Psoas muscle (tissue), 8 donors: ENCODE measurements around the gene ZPBP. TPM values are rescaled to one million over a fixed set of nuclear protein-coding genes. Genes with fewer than 3 reads are reported as not detected.

Experiments used
- ATAC-seq, 4 donors: fragments of 200-7000 bp; cut with Tn5 transposase; one replicate each; pipeline ENCODE4 v1.9.1; 2020; ENCODE audit warnings: moderate library complexity in 3 of 4, mild to moderate bottlenecking in 2 of 4
- DNase-seq, 2 donors: peaks; one replicate each; pipeline ENCODE4 v3.0.0-alpha.2; 2020
- H3K27ac ChIP-seq: fragments of 200-600 bp; one replicate; pipeline ENCODE4 v1.8.0; 2022
- H3K27me3 ChIP-seq, 3 donors: fragments of 200-600 bp in 1 of 3; one replicate each; pipeline versions ENCODE4 v1.6.1 to v1.8.0; 2013 to 2022; ENCODE audit warnings: low read length in 2 of 3, mild to moderate bottlenecking in 2 of 3, moderate library complexity in 1 of 3; ENCODE audit not compliant: insufficient read depth in 3 of 3
- H3K36me3 ChIP-seq, 2 donors: fragments of 200-600 bp in 1 of 2; one replicate each; pipeline versions ENCODE4 v1.6.1 to v1.8.0; 2013 to 2022; ENCODE audit warnings: low read depth in 1 of 2, mild to moderate bottlenecking in 1 of 2, moderate library complexity in 1 of 2; ENCODE audit not compliant: insufficient read depth in 1 of 2
- H3K4me1 ChIP-seq: fragments of 200-600 bp; one replicate; pipeline ENCODE4 v1.8.0; 2022
- H3K4me3 ChIP-seq: fragments of 200-600 bp; one replicate; pipeline ENCODE4 v1.8.0; 2022; ENCODE audit warnings: mild to moderate bottlenecking
- H3K9me3 ChIP-seq: fragments of 200-600 bp; one replicate; pipeline ENCODE4 v1.8.0; 2022
- WGBS, 3 donors: extraction: QIAGEN DNeasy Blood & Tissue Kit; methylation state at CpG; one replicate each; pipeline versions ENCODE4 v1.1.6 to v1.1.7; 2013; 5-methylcytosine and 5-hydroxymethylcytosine counted together
- intact Hi-C, 2 donors: fragments of 100-400 bp; cut with DNase I; formaldehyde crosslinking; loops; one replicate each; pipeline versions ENCODE4 v1.11.0 to v1.14.2; 2022
- polyA plus RNA-seq, 3 donors: library from polyadenylated mRNA; stranded (reverse); fragments of 200-250 nt; gene quantifications; one replicate each; pipeline ENCODE4 v1.2.3, GENCODE V29; 2013
- total RNA-seq, 4 donors: library from RNA; stranded (reverse); fragmentation: NEBNext Ultra II Directional in 2 of 4; extraction: Animal tissue kit (Norgen Biotek cat#: 25700) in 2 of 4; gene quantifications; one replicate each; pipeline versions ENCODE4 v1.2.1 to v1.2.4, GENCODE V29; 2021 to 2023
- TF ChIP-seq, protein P1 (sequence below): fragments of 200-600 bp; IDR thresholded peaks from one replicate; pipeline ENCODE4 v1.8.0; 2022; ENCODE audit warnings: antibody characterized with exemption
- donor health status: healthy with polysubstance abuse.
- donor health status: DM: no; HTN: no; CAD: no; lungs with moderate emphysema.
- donor health status: Bipolar disorder and iron deficiency.
- donor health status: healthy.
- donor health status: DM: yes; HTN: yes; CAD: no.
- donor health status: DM: no; HTN: no; CAD: no.
- donor health status: DM: no; HTN: no; CAD: no.
- donor health status: DM: yes; HTN: yes; CAD: no.

The ZPBP gene
- total and polyA plus RNA-seq, 7 donors = not detected

- intact Hi-C loops = no loop called here
- TF ChIP-seq, protein P1, sequence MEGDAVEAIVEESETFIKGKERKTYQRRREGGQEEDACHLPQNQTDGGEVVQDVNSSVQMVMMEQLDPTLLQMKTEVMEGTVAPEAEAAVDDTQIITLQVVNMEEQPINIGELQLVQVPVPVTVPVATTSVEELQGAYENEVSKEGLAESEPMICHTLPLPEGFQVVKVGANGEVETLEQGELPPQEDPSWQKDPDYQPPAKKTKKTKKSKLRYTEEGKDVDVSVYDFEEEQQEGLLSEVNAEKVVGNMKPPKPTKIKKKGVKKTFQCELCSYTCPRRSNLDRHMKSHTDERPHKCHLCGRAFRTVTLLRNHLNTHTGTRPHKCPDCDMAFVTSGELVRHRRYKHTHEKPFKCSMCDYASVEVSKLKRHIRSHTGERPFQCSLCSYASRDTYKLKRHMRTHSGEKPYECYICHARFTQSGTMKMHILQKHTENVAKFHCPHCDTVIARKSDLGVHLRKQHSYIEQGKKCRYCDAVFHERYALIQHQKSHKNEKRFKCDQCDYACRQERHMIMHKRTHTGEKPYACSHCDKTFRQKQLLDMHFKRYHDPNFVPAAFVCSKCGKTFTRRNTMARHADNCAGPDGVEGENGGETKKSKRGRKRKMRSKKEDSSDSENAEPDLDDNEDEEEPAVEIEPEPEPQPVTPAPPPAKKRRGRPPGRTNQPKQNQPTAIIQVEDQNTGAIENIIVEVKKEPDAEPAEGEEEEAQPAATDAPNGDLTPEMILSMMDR = no peak
- no peaks in the 10 kb centered on the region for H3K36me3 ChIP-seq
- DNase-seq (no peak), ATAC-seq (no peak)
- H3K27ac ChIP-seq = no peak overlapping the region
- H3K9me3 ChIP-seq = no peaks in the 10 kb centered on the region
- WGBS, 3 donors = 84 to 92% (median 86%) methylated on average over 2 of the region's 2 CpGs
- H3K4me3 ChIP-seq = no peak overlapping the region
- H3K27me3 ChIP-seq = no peaks in the 10 kb centered on the region
- H3K4me1 ChIP-seq = no peaks in the 10 kb centered on the region
Observed at GRCh38 chr7:49928787-49929186, 164.3 kb downstream of the ZPBP start.

DNA sequence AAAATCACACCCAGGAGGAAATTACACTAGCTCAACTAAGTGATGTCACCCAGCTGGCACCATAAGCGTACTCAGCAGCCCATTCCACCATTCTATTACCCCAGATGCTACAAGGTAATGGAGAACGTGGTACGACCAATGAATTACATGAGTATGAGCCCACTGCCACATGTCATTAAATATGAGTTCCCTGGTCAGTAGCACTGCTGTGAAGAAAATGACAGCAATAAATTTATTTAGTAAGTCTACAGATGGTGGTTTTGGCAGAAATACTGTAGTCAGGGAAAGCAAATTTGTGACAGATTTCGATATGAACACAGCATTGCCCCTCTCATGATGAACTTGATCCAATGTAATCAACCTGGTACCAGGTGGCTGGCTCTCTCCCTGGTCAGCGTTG is 165.4 kb downstream of the ZPBP start:
- H3K9me3 ChIP-seq = no peaks in the 10 kb centered on the region
- no peak overlapping the region for H3K4me3 ChIP-seq
- TF ChIP-seq, protein P1 = no peak
- H3K4me1 ChIP-seq = no peaks in the 10 kb centered on the region
- no peaks in the 10 kb centered on the region for H3K27me3 ChIP-seq
- DNase-seq (no peak), ATAC-seq (no peak)
- H3K36me3 ChIP-seq = no peaks in the 10 kb centered on the region
- WGBS, 3 donors = 50 to 58% (median 50%) methylated on average over 5 of the region's 5 CpGs
- intact Hi-C loops = no loop called here
- H3K27ac ChIP-seq = no peak overlapping the region

DNA sequence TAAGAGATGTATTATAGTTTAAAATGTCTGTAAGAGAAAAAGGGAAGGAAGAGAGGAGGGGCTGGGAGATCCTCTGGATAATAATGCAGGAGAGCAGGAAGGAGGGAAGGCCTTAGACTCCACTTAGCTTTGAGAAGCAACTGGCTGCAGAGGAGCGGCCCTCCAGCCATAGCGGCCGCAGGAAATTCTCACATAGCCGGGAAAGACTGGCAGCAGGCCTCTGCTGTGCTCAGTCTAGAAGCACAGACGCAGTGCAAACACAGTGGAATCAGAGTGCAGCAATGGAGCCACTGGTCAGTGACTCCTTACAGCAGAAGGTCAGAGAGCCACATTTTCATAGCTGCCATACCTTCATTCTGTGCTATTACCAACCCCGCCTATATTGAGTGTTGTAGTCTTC is 166.3 kb downstream of the ZPBP start:
- Histone ChIP-seq H3K9me3 (no peaks in the 10 kb centered on the region), H3K4me3 (no peak overlapping the region), H3K27me3 (no peaks in the 10 kb centered on the region), H3K36me3 (no peaks in the 10 kb centered on the region), H3K27ac (no peak overlapping the region), H3K4me1 (no peaks in the 10 kb centered on the region)
- intact Hi-C loops = no loop called here
- TF ChIP-seq, protein P1 = no peak
- 82 to 86% (median 82%) methylated on average over 6 of the region's 6 CpGs for WGBS, 3 donors
- no peak for ATAC-seq
- DNase-seq = no peak

- DNase-seq (no peak), ATAC-seq (no peak)
- H3K4me1 ChIP-seq = no peaks in the 10 kb centered on the region
- no peaks in the 10 kb centered on the region for H3K27me3 ChIP-seq
- TF ChIP-seq, protein P1 = no peak
- no peaks in the 10 kb centered on the region for H3K9me3 ChIP-seq
- H3K27ac ChIP-seq = no peak overlapping the region
- H3K4me3 ChIP-seq = no peak overlapping the region
- no peaks in the 10 kb centered on the region for H3K36me3 ChIP-seq
- intact Hi-C loops = no loop called here
- WGBS, 3 donors = 78 to 84% (median 78%) methylated on average over 8 of the region's 8 CpGs
Observed at GRCh38 chr7:49911909-49912308, 181.1 kb downstream of the ZPBP start.

- Histone ChIP-seq H3K27ac (no peak overlapping the region), H3K36me3 (no peaks in the 10 kb centered on the region), H3K4me3 (no peak overlapping the region), H3K4me1 (no peaks in the 10 kb centered on the region), H3K27me3 (no peaks in the 10 kb centered on the region), H3K9me3 (no peaks in the 10 kb centered on the region)
- WGBS, 3 donors = 83 to 84% (median 84%) methylated on average over 4 of the region's 4 CpGs
- intact Hi-C loops = no loop called here
- no peak for DNase-seq
- TF ChIP-seq, protein P1 = no peak
- no peak for ATAC-seq
Observed at GRCh38 chr7:49894543-49894942, 198.5 kb downstream of the ZPBP start.
